Gastroesophageal sphincter (tissue), 4 donors: Measurements from ENCODE around the gene ZEB2. TPM values are rescaled to one million over a fixed set of nuclear protein-coding genes. Genes with fewer than 3 reads are reported as not detected.

ENCODE experiments used
- ATAC-seq: fragments of 150-250 bp; one replicate; pipeline ENCODE4 v1.9.1; 2016; ENCODE audit warnings: mild to moderate bottlenecking, moderate library complexity
- H3K27ac ChIP-seq, 4 donors: fragments of 200-600 bp; sonication (generic) in 3 of 4; 1 replicate in 3 of 4; 2 replicates in 1 of 4; pipeline ENCODE4 v1.5.1; 2016 to 2019
- H3K27me3 ChIP-seq: fragments of 200-600 bp; sonication (generic); one replicate; pipeline ENCODE4 v1.5.1; 2019
- H3K36me3 ChIP-seq, 2 donors: fragments of 200-600 bp; sonication (generic); one replicate each; pipeline ENCODE4 v1.5.1; 2019; ENCODE audit warnings: control low read depth in 1 of 2
- H3K4me1 ChIP-seq, 3 donors: fragments of 200-600 bp; sonication (generic); 1 replicate in 2 of 3; 2 replicates in 1 of 3; pipeline ENCODE4 v1.5.1; 2016 to 2019; ENCODE audit warnings: control low read depth in 2 of 3
- H3K4me3 ChIP-seq, 2 donors: fragments of 200-600 bp; sonication (generic); one replicate each; pipeline ENCODE4 v1.5.1; 2019; ENCODE audit warnings: mild to moderate bottlenecking in 1 of 2, moderate library complexity in 1 of 2
- H3K9me3 ChIP-seq, 3 donors: fragments of 200-600 bp; sonication (generic); one replicate each; pipeline ENCODE4 v1.5.1; 2017 to 2019; ENCODE audit warnings: control low read depth in 2 of 3
- EP300 ChIP-seq: sonication (generic); formaldehyde crosslinking; IDR thresholded peaks from one replicate; pipeline ENCODE4 v1.6.1; 2017; ENCODE audit warnings: antibody characterized with exemption, mild to moderate bottlenecking
- POLR2A ChIP-seq, 2 donors: fragments of 450-650 bp; IDR thresholded peaks; one replicate each; pipeline ENCODE4 v1.6.1; 2017; ENCODE audit warnings: antibody characterized with exemption in 2 of 2, mild to moderate bottlenecking in 2 of 2, moderate library complexity in 1 of 2
- POLR2AphosphoS5 ChIP-seq: sonication (generic); formaldehyde crosslinking; IDR thresholded peaks from one replicate; pipeline ENCODE4 v1.6.1; 2017; ENCODE audit warnings: antibody characterized with exemption
- WGBS, 2 donors: methylation state at CpG; one replicate each; pipeline ENCODE4 v1.1.5; 2018; ENCODE audit warnings: low coverage in 1 of 2; 5-methylcytosine and 5-hydroxymethylcytosine counted together
- total RNA-seq, 4 donors: library from RNA; depleted of rRNA; stranded (reverse); fragments of >200 nt; gene quantifications; one replicate each; pipeline ENCODE4 v1.1.0, GENCODE V29; 2016
- TF ChIP-seq, protein P1 (sequence below), 4 experiments: fragments of 200-600 bp in 2 of 4; fragments of 450-650 bp in 2 of 4; sonication (generic) in 1 of 4; IDR thresholded peaks; one replicate each; pipeline ENCODE4 v1.5.1; 2017 to 2019; ENCODE audit warnings: antibody characterized with exemption in 4 of 4, mild to moderate bottlenecking in 2 of 4, moderate library complexity in 2 of 4

Gene ZEB2
- total RNA-seq, 4 donors from 2014 or later, result 42.3 to 95.7 (median 53.8) TPM

- no peaks in the 10 kb centered on the region for H3K36me3 ChIP-seq
- H3K4me3 ChIP-seq, result peak overlapping the region; percentile 66 to 73
- WGBS, 2 donors, result 0% methylated on average over 11 of the region's 83 CpGs; no CpG with 5 or more reads in 1 of the 2 donors
- H3K27ac ChIP-seq, result peak overlapping the region; percentile 72 to 94 (median 86)
- peaks cover 91% of the 10 kb centered on the region for H3K27me3 ChIP-seq
- peak; percentile 75 for ATAC-seq
- no peaks in the 10 kb centered on the region for H3K9me3 ChIP-seq
- peaks cover 0 to 33% (median 0%) of the 10 kb centered on the region in 3 donors for H3K4me1 ChIP-seq
- TF ChIP-seq, protein P1, sequence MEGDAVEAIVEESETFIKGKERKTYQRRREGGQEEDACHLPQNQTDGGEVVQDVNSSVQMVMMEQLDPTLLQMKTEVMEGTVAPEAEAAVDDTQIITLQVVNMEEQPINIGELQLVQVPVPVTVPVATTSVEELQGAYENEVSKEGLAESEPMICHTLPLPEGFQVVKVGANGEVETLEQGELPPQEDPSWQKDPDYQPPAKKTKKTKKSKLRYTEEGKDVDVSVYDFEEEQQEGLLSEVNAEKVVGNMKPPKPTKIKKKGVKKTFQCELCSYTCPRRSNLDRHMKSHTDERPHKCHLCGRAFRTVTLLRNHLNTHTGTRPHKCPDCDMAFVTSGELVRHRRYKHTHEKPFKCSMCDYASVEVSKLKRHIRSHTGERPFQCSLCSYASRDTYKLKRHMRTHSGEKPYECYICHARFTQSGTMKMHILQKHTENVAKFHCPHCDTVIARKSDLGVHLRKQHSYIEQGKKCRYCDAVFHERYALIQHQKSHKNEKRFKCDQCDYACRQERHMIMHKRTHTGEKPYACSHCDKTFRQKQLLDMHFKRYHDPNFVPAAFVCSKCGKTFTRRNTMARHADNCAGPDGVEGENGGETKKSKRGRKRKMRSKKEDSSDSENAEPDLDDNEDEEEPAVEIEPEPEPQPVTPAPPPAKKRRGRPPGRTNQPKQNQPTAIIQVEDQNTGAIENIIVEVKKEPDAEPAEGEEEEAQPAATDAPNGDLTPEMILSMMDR (IDR thresholded peaks at IDR 0.05), result no peak
- TF ChIP-seq POLR2A (IDR thresholded peaks at IDR 0.05) (peak; percentile 15 to 32), EP300 (no peak), POLR2AphosphoS5 (peak; percentile 86)
Measured at GRCh38 chr2:144516981-144517865, 2.7 kb downstream of the ZEB2 start.

- Histone ChIP-seq H3K27ac (peak overlapping the region; percentile 72 to 94 (median 86)), H3K36me3 (no peaks in the 10 kb centered on the region), H3K27me3 (peaks cover 84% of the 10 kb centered on the region), H3K4me1 (peaks cover 0 to 39% (median 0%) of the 10 kb centered on the region in 3 donors), H3K4me3 (peak overlapping the region; percentile 66 to 73), H3K9me3 (no peaks in the 10 kb centered on the region)
- WGBS, 2 donors, result 10% methylated on average over 3 of the region's 57 CpGs; no CpG with 5 or more reads in 1 of the 2 donors
- TF ChIP-seq POLR2A (IDR thresholded peaks at IDR 0.05) (no peak), POLR2AphosphoS5 (peak; percentile 27)
- ATAC-seq, result peak; percentile 1
Measured at GRCh38 chr2:144516411-144516980, 3.4 kb downstream of the ZEB2 start.

- ATAC-seq, result peak; percentile 11
- Histone ChIP-seq H3K4me1 (peaks cover 0 to 39% (median 0%) of the 10 kb centered on the region in 3 donors), H3K9me3 (no peaks in the 10 kb centered on the region), H3K36me3 (no peaks in the 10 kb centered on the region), H3K4me3 (peak overlapping the region; percentile 66 to 73), H3K27me3 (peaks cover 78% of the 10 kb centered on the region), H3K27ac (peak overlapping the region; percentile 72 to 94 (median 86))
- WGBS, 2 donors, result 1 to 3% methylated on average over 19 to 36 of the region's 50 CpGs
- TF ChIP-seq, protein P1 (IDR thresholded peaks at IDR 0.05), result no peak
- TF ChIP-seq EP300, result no peak
- no peak for TF ChIP-seq POLR2A (IDR thresholded peaks at IDR 0.05)
- TF ChIP-seq POLR2AphosphoS5, result peak; percentile 8
Measured at GRCh38 chr2:144515696-144516410, 4.1 kb downstream of the ZEB2 start.

GRCh38 chr2:144515099-144515695 is 4.7 kb downstream of the ZEB2 start:
- WGBS, 2 donors, result 17 to 23% methylated on average over 1 to 4 of the region's 4 CpGs
- Histone ChIP-seq H3K4me3 (peak overlapping the region; percentile 66 to 73), H3K4me1 (peaks cover 0 to 41% (median 0%) of the 10 kb centered on the region in 3 donors), H3K36me3 (no peaks in the 10 kb centered on the region), H3K9me3 (no peaks in the 10 kb centered on the region), H3K27ac (peak overlapping the region; percentile 72 to 94 (median 86)), H3K27me3 (peaks cover 71% of the 10 kb centered on the region)
- TF ChIP-seq, protein P1 (IDR thresholded peaks at IDR 0.05), result no peak
- TF ChIP-seq POLR2A (IDR thresholded peaks at IDR 0.05), result no peak
- no peak for ATAC-seq
